Stomach (tissue), 4 donors: Measurements from ENCODE around the gene GPR50.

Source experiments
- EP300 ChIP-seq: sonication (generic); formaldehyde crosslinking; IDR thresholded peaks from one replicate; pipeline ENCODE4 v1.6.1; 2017; ENCODE audit warnings: antibody characterized with exemption
- TF ChIP-seq, protein P1 (sequence below), 7 experiments: fragments of 450-650 bp in 4 of 7; fragments of 200-600 bp in 3 of 7; sonication (generic) in 3 of 7; IDR thresholded peaks; one replicate each; pipeline ENCODE4 v1.5.1; 2016 to 2019; ENCODE audit warnings: antibody characterized with exemption in 7 of 7, control low read depth in 2 of 7, mild to moderate bottlenecking in 1 of 7

DNA sequence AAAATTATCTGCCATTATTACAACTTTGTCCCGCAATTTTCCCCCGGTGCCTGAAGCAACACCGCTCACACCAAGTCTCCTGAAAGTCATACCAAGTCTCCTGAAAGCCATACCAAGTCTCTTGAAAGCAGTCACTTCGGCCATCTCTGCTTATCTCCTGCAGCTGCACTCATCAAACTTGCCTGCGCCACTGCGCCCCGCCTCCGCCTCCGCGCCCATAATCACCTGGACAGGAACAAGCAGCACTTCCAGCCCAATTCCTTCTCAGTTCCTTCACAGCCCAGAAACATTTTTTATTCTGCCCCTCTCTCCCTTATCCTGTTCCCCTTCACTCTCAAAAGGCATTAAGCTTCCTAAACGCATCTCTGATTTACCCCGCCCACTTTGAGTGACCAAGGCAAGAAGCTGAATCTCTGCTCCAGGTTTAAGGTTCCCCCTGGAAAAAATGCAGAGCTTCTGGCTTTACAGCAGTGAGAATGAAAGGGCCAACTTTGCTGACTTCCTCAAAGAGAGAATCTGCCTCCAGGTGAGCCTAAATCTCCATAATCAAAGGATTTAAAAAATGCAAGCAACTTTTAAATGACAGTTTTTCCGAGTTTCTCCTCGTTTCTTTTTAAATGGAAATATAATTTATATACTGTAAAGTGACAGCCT lies 7.7 kb downstream of the GPR50 start:
- TF ChIP-seq, protein P1, sequence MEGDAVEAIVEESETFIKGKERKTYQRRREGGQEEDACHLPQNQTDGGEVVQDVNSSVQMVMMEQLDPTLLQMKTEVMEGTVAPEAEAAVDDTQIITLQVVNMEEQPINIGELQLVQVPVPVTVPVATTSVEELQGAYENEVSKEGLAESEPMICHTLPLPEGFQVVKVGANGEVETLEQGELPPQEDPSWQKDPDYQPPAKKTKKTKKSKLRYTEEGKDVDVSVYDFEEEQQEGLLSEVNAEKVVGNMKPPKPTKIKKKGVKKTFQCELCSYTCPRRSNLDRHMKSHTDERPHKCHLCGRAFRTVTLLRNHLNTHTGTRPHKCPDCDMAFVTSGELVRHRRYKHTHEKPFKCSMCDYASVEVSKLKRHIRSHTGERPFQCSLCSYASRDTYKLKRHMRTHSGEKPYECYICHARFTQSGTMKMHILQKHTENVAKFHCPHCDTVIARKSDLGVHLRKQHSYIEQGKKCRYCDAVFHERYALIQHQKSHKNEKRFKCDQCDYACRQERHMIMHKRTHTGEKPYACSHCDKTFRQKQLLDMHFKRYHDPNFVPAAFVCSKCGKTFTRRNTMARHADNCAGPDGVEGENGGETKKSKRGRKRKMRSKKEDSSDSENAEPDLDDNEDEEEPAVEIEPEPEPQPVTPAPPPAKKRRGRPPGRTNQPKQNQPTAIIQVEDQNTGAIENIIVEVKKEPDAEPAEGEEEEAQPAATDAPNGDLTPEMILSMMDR (IDR thresholded peaks at IDR 0.05), result no peak
- no peak for TF ChIP-seq EP300
